ENCODE results near the gene ZP2. TPM values are rescaled to one million over a fixed set of nuclear protein-coding genes. Genes with fewer than 3 reads are reported as not detected.

ZP2 gene
- total RNA-seq, 1 experiment from 2014 or later = not detected

DNA sequence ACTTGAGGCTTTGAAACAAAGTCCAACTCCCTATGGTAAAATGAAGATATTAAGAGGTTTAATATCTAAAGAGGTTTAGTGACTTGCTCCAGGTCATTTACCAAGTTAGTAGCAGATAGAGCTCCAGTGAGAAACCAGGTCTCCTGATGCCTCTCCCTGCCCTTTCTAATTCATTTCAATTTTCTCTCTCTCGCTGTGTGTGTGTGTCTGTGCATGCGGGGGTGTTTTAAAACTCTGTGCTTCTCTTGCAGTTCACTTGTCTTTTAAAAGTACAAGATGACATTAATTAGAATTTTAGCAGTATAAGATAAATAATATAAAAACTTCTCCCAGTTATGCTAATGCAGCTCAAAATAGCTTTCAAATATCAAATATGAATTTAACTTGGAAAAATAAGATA is 8.2 kb upstream of the ZP2 start:
- H3F3A ChIP-seq (ENCODE audit: insufficient read depth, low read depth) = no peaks in the 10 kb centered on the region
- POLR2A ChIA-PET (ENCODE audit: unreplicated experiment) = no interaction called here
- no peak overlapping the region for H2AFZ ChIP-seq
- CTCF ChIA-PET = no interaction called here
- no peak for DNase-seq
- no peaks in the 10 kb centered on the region for H3K36me3 ChIP-seq (ENCODE audit: low read depth)
- no peaks in the 10 kb centered on the region for H3K9me3 ChIP-seq (ENCODE audit: insufficient read depth, low read depth)
- no peaks in the 10 kb centered on the region for H3K4me1 ChIP-seq (replicated peaks; ENCODE audit: insufficient read depth)
- no peaks in the 10 kb centered on the region for H3K9me2 ChIP-seq (ENCODE audit: insufficient read depth)
- H4K20me1 ChIP-seq (ENCODE audit: insufficient read depth) = no peaks in the 10 kb centered on the region
- no peaks in the 10 kb centered on the region for H3K79me2 ChIP-seq (ENCODE audit: low read depth)
- no TSS peak for BruUV-seq (replicated peaks)
- intact Hi-C loops (cut with micrococcal nuclease; ENCODE audit: unreplicated experiment) = no loop called here
- H3K27ac ChIP-seq = no peak overlapping the region
- TF ChIP-seq EZH2 (IDR thresholded peaks at IDR 0.05; ENCODE audit: low read depth) = no peak
- TF ChIP-seq, protein P1, sequence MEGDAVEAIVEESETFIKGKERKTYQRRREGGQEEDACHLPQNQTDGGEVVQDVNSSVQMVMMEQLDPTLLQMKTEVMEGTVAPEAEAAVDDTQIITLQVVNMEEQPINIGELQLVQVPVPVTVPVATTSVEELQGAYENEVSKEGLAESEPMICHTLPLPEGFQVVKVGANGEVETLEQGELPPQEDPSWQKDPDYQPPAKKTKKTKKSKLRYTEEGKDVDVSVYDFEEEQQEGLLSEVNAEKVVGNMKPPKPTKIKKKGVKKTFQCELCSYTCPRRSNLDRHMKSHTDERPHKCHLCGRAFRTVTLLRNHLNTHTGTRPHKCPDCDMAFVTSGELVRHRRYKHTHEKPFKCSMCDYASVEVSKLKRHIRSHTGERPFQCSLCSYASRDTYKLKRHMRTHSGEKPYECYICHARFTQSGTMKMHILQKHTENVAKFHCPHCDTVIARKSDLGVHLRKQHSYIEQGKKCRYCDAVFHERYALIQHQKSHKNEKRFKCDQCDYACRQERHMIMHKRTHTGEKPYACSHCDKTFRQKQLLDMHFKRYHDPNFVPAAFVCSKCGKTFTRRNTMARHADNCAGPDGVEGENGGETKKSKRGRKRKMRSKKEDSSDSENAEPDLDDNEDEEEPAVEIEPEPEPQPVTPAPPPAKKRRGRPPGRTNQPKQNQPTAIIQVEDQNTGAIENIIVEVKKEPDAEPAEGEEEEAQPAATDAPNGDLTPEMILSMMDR (conservative IDR thresholded peaks at IDR 0.05) = no peak
- H3K4me3 ChIP-seq = no peak overlapping the region
- no peak overlapping the region for H3K4me2 ChIP-seq
- H3K27me3 ChIP-seq (ENCODE audit: insufficient read depth, low read depth) = peaks cover 80% of the 10 kb centered on the region

DNA sequence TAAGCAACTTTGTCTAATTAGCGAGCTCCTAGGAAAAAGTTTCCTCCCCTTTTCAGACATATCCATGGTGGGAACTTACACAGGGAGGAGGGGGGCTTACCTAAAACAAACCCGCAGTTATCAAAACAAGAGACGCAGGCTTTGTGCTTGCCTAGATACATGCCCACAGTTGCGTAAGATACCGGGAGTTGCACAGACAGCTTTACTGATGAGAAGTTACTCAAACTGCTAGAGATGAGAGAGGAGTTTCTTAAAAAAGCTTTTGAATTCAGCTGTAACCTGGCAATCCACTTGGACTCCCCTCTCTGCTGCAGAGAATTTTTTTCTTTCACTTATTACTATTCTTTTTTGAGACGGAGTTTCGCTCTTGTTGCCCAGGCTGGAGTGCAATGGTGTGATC is 6.8 kb upstream of the ZP2 start:
- no peak for DNase-seq
- Histone ChIP-seq H3K27ac (no peak overlapping the region), H3K4me2 (no peak overlapping the region), H3K36me3 (ENCODE audit: low read depth) (no peaks in the 10 kb centered on the region), H3F3A (ENCODE audit: insufficient read depth, low read depth) (no peaks in the 10 kb centered on the region), H3K27me3 (ENCODE audit: insufficient read depth, low read depth) (peaks cover 67% of the 10 kb centered on the region), H3K79me2 (ENCODE audit: low read depth) (no peaks in the 10 kb centered on the region), H2AFZ (no peak overlapping the region), H3K9me3 (ENCODE audit: insufficient read depth, low read depth) (no peaks in the 10 kb centered on the region), H4K20me1 (ENCODE audit: insufficient read depth) (no peaks in the 10 kb centered on the region), H3K4me1 (replicated peaks; ENCODE audit: insufficient read depth) (no peaks in the 10 kb centered on the region), H3K4me3 (no peak overlapping the region), H3K9me2 (ENCODE audit: insufficient read depth) (no peaks in the 10 kb centered on the region)
- BruUV-seq (replicated peaks) = no TSS peak
- intact Hi-C loops (cut with micrococcal nuclease; ENCODE audit: unreplicated experiment) = no loop called here
- no peak for TF ChIP-seq EZH2 (IDR thresholded peaks at IDR 0.05; ENCODE audit: low read depth)
- TF ChIP-seq, protein P1 (conservative IDR thresholded peaks at IDR 0.05) = no peak
- ChIA-PET POLR2A (ENCODE audit: unreplicated experiment) (no interaction called here), CTCF (no interaction called here)

DNA sequence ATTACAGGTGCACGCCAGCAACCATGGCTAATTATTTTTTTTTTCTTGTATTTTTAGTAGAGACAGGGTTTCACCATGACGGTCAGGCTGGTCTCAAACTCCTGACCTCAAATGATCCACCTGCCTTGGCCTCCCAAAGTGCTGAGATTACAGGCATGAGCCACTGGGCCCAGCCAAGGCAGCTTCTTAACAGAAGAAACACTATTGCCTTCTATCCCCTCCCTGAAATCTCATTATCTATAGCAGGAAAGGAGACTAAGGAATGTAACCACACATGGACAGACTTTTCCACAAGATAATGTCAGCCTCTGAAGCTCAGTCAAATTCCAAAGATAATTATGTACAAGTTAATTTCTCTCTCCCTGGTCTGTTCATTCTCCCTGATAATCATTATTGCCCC is 5.7 kb upstream of the ZP2 start:
- H3K4me1 ChIP-seq (replicated peaks; ENCODE audit: insufficient read depth) = no peaks in the 10 kb centered on the region
- H2AFZ ChIP-seq = no peak overlapping the region
- intact Hi-C loops (cut with micrococcal nuclease; ENCODE audit: unreplicated experiment) = no loop called here
- no peaks in the 10 kb centered on the region for H4K20me1 ChIP-seq (ENCODE audit: insufficient read depth)
- no peaks in the 10 kb centered on the region for H3K9me3 ChIP-seq (ENCODE audit: insufficient read depth, low read depth)
- no peaks in the 10 kb centered on the region for H3K9me2 ChIP-seq (ENCODE audit: insufficient read depth)
- no peak for DNase-seq
- H3K4me2 ChIP-seq = no peak overlapping the region
- H3K79me2 ChIP-seq (ENCODE audit: low read depth) = no peaks in the 10 kb centered on the region
- no peaks in the 10 kb centered on the region for H3K36me3 ChIP-seq (ENCODE audit: low read depth)
- ChIA-PET CTCF (no interaction called here), POLR2A (ENCODE audit: unreplicated experiment) (no interaction called here)
- TF ChIP-seq, protein P1 (conservative IDR thresholded peaks at IDR 0.05) = no peak
- no peak for TF ChIP-seq EZH2 (IDR thresholded peaks at IDR 0.05; ENCODE audit: low read depth)
- peaks cover 65% of the 10 kb centered on the region for H3K27me3 ChIP-seq (ENCODE audit: insufficient read depth, low read depth)
- no peak overlapping the region for H3K4me3 ChIP-seq
- BruUV-seq (replicated peaks) = no TSS peak
- H3K27ac ChIP-seq = no peak overlapping the region
- no peaks in the 10 kb centered on the region for H3F3A ChIP-seq (ENCODE audit: insufficient read depth, low read depth)
